D721Med (cell line): ENCODE measurements around the gene CLEC19A.
"Not testable (repeated sequence)": the region's sequence is repeated elsewhere in the genome, so short reads cannot be mapped to it uniquely, and the experiment has no call there.

ENCODE experiments used
- DNase-seq: peaks from one replicate; pipeline ENCODE4 v3.0.0; 2011; ENCODE audit warnings: low spot score; ENCODE audit not compliant: insufficient read length
- FAIRE-seq: peaks from 2 replicates; lab custom pipeline; 2011; peaks lifted over from hg19 to GRCh38; lab: Jason Lieb, UNC
- CTCF ChIP-seq: IDR thresholded peaks from 2 replicates; pipeline ENCODE4 v1.5.1; 2012; ENCODE audit warnings: mild to moderate bottlenecking, control low read depth; ENCODE audit not compliant: insufficient read depth; ENCODE audit errors: missing control alignments

The CLEC19A gene

GRCh38 chr16:19316846-19317245 lies 31.3 kb downstream of the CLEC19A start:
- no peak for DNase-seq
- FAIRE-seq, result no peak
- no peak for TF ChIP-seq CTCF

GRCh38 chr16:19321186-19321585 lies 35.7 kb downstream of the CLEC19A start:
- not testable (repeated sequence) for DNase-seq, FAIRE-seq

- FAIRE-seq, result no peak
- TF ChIP-seq CTCF, result no peak
Measured at GRCh38 chr16:19323596-19323995, 38.1 kb downstream of the CLEC19A start.

GRCh38 chr16:19328364-19328763 lies 42.8 kb downstream of the CLEC19A start:
- no peak for DNase-seq
- no peak for FAIRE-seq
- TF ChIP-seq CTCF, result no peak

More at GRCh38 chr16:19323596-19323995, 38.1 kb downstream of the CLEC19A start:
- DNase-seq, result no peak

GRCh38 chr16:19329932-19330331 lies 44.4 kb downstream of the CLEC19A start:
- no peak for FAIRE-seq
- no peak for DNase-seq
- no peak for TF ChIP-seq CTCF

- TF ChIP-seq CTCF, result no peak
- DNase-seq, result no peak
- no peak for FAIRE-seq
Measured at GRCh38 chr16:19330841-19331397, 45.4 kb downstream of the CLEC19A start.

GRCh38 chr16:19331794-19332193 lies 46.3 kb downstream of the CLEC19A start:
- DNase-seq, result no peak
- no peak for TF ChIP-seq CTCF
- no peak for FAIRE-seq

GRCh38 chr16:19338335-19338734 lies 52.8 kb downstream of the CLEC19A start:
- no peak for TF ChIP-seq CTCF
- FAIRE-seq (no peak), DNase-seq (no peak)
